SK-N-SH (cell line): Measurements from ENCODE around the gene PDIK1L. TPM values are rescaled to one million over a fixed set of nuclear protein-coding genes. Genes with fewer than 3 reads are reported as not detected.

ENCODE experiments used
- CTCF ChIA-PET: fragments of 300-600, 350-600 bp; formaldehyde crosslinking; extraction: SDS; loops from one replicate; lab custom pipeline; 2021; lab: Yijun Ruan, JAX
- POLR2A ChIA-PET: fragments of 350-600 bp; sonication (Branson Sonifier 250); formaldehyde crosslinking; extraction: SDS; loops from one replicate; lab custom pipeline; 2020; ENCODE audit warnings: antibody characterized with exemption, inconsistent platforms; lab: Yijun Ruan, JAX
- DNase-seq: peaks from one replicate; pipeline ENCODE4 v3.0.0; 2012
- H2AFZ ChIP-seq: fragments of 200-600 bp; sonication (generic); 2 replicates; pipeline ENCODE4 v1.8.1; 2016; ENCODE audit warnings: antibody characterized with exemption, mild to moderate bottlenecking, low read depth
- H3F3A ChIP-seq: fragments of 200-600 bp; sonication (generic); replicated peaks from 2 replicates; pipeline ENCODE3; 2016; ENCODE audit warnings: antibody characterized with exemption, mild to moderate bottlenecking; ENCODE audit not compliant: insufficient read depth
- H3K27ac ChIP-seq, 2 experiments: fragments of 200-500 bp in 1 of 2; fragments of 200-600 bp in 1 of 2; sonication (Bioruptor generic) in 1 of 2; sonication (generic), shearing (Covaris generic) in 1 of 2; 2 replicates each; pipeline versions ENCODE4 v1.5.1 to v1.6.1; 2014 to 2016; ENCODE audit warnings: low read depth in 2 of 2, inconsistent platforms in 1 of 2, low read length in 1 of 2, mild to moderate bottlenecking in 1 of 2, mixed read lengths in 1 of 2
- H3K27me3 ChIP-seq: fragments of 200-600 bp; sonication (generic), shearing (Covaris generic); 2 replicates; pipeline ENCODE4 v1.6.1; 2016; ENCODE audit warnings: mixed run types; ENCODE audit not compliant: insufficient read depth
- H3K36me3 ChIP-seq, 2 experiments: fragments of 200-500 bp in 1 of 2; fragments of 200-600 bp in 1 of 2; sonication (Bioruptor generic) in 1 of 2; sonication (generic) in 1 of 2; replicated peaks in 1 of 2; 2 replicates each; pipeline versions ENCODE3 to v1.5.1; 2014 to 2016; ENCODE audit warnings: low read length in 1 of 2, mild to moderate bottlenecking in 1 of 2; ENCODE audit not compliant: insufficient read depth in 2 of 2, control insufficient read depth in 1 of 2
- H3K4me1 ChIP-seq, 2 experiments: fragments of 200-500 bp in 1 of 2; fragments of 200-600 bp in 1 of 2; sonication (Bioruptor generic) in 1 of 2; sonication (generic), shearing (Covaris generic) in 1 of 2; 2 replicates each; pipeline versions ENCODE4 v1.5.1 to v1.6.1; 2014 to 2016; ENCODE audit warnings: low read depth in 1 of 2, low read length in 1 of 2, mixed run types in 1 of 2; ENCODE audit not compliant: insufficient read depth in 2 of 2, control insufficient read depth in 1 of 2
- H3K4me2 ChIP-seq: fragments of 200-600 bp; sonication (generic), shearing (Covaris generic); 2 replicates; pipeline ENCODE4 v1.6.1; 2017; ENCODE audit warnings: mixed run types
- H3K4me3 ChIP-seq, 2 experiments: fragments of 200-500 bp in 1 of 2; fragments of 200-600 bp in 1 of 2; sonication (Bioruptor generic) in 1 of 2; sonication (generic), shearing (Covaris generic) in 1 of 2; 2 replicates each; pipeline versions ENCODE4 v1.5.1 to v1.8.1; 2014 to 2016; ENCODE audit warnings: low read depth in 2 of 2, inconsistent platforms in 1 of 2, low read length in 1 of 2, mild to moderate bottlenecking in 1 of 2, mixed read lengths in 1 of 2, moderate library complexity in 1 of 2
- H3K79me2 ChIP-seq: fragments of 200-600 bp; sonication (generic); 2 replicates; pipeline ENCODE4 v1.8.1; 2017; ENCODE audit warnings: mild to moderate bottlenecking; ENCODE audit not compliant: insufficient read depth
- H3K9ac ChIP-seq: fragments of 200-600 bp; sonication (generic); 2 replicates; pipeline ENCODE4 v1.6.1; 2017; ENCODE audit warnings: mixed run types
- H3K9me2 ChIP-seq: fragments of 200-600 bp; sonication (generic); 2 replicates; pipeline ENCODE4 v1.6.1; 2017; ENCODE audit warnings: mixed run types
- H3K9me3 ChIP-seq: fragments of 200-600 bp; sonication (generic); 2 replicates; pipeline ENCODE4 v1.6.1; 2017; ENCODE audit warnings: mixed run types, mild to moderate bottlenecking, moderate library complexity
- H4K20me1 ChIP-seq: fragments of 200-600 bp; sonication (generic); 2 replicates; pipeline ENCODE4 v1.6.1; 2017; ENCODE audit warnings: mild to moderate bottlenecking, mixed run types; ENCODE audit not compliant: insufficient read depth
- CTCF ChIP-seq: fragments of 200-600 bp; sonication (generic); IDR thresholded peaks from 2 replicates; pipeline ENCODE4 v1.6.1; 2017; ENCODE audit warnings: antibody characterized with exemption, mild to moderate bottlenecking, moderate library complexity
- ELF1 ChIP-seq: IDR thresholded peaks from 2 replicates; pipeline ENCODE4 v1.4.0; 2012
- EZH2phosphoT487 ChIP-seq: fragments of 200-600 bp; sonication (generic); IDR thresholded peaks from 2 replicates; pipeline ENCODE4 v1.6.1; 2017; ENCODE audit warnings: low read depth, mixed run types, mild to moderate bottlenecking, antibody characterized with exemption, moderate library complexity, borderline replicate concordance
- FOSL2 ChIP-seq: IDR thresholded peaks from 2 replicates; pipeline ENCODE4 v1.4.0; 2012; ENCODE audit warnings: low read depth, mild to moderate bottlenecking, moderate library complexity, borderline replicate concordance
- JUND ChIP-seq: IDR thresholded peaks from 2 replicates; pipeline ENCODE4 v1.4.0; 2012
- MAX ChIP-seq: IDR thresholded peaks from 2 replicates; pipeline ENCODE4 v1.4.0; 2012; ENCODE audit warnings: low read depth
- MXI1 ChIP-seq: IDR thresholded peaks from 2 replicates; pipeline ENCODE4 v1.6.1; 2012; ENCODE audit warnings: mild to moderate bottlenecking, low read depth, low read length, improper control_type of control experiment
- NRF1 ChIP-seq: IDR thresholded peaks from 2 replicates; pipeline ENCODE4 v1.6.1; 2012; ENCODE audit warnings: low read depth, mild to moderate bottlenecking, low read length
- POLR2AphosphoS5 ChIP-seq: IDR thresholded peaks from 2 replicates; pipeline ENCODE4 v1.6.1; 2012; ENCODE audit warnings: low read depth, low read length
- RAD21 ChIP-seq: IDR thresholded peaks from 2 replicates; pipeline ENCODE4 v1.6.1; 2012; ENCODE audit warnings: mild to moderate bottlenecking, low read length
- REST ChIP-seq: IDR thresholded peaks from 2 replicates; pipeline ENCODE4 v1.6.1; 2012; ENCODE audit warnings: mild to moderate bottlenecking, low read depth, low read length, moderate library complexity
- RXRA ChIP-seq: IDR thresholded peaks from 2 replicates; pipeline ENCODE4 v1.4.0; 2012; ENCODE audit warnings: low read depth, mild to moderate bottlenecking, borderline replicate concordance
- USF1 ChIP-seq: IDR thresholded peaks from 2 replicates; pipeline ENCODE4 v1.4.0; 2012; ENCODE audit warnings: low read depth, borderline replicate concordance
- YY1 ChIP-seq: IDR thresholded peaks from 2 replicates; pipeline ENCODE4 v1.4.0; 2012; ENCODE audit warnings: low read depth, mild to moderate bottlenecking
- ZBTB33 ChIP-seq: IDR thresholded peaks from 2 replicates; pipeline ENCODE4 v1.4.0; 2012; ENCODE audit warnings: low read depth, borderline replicate concordance
- WGBS: methylation state at CpG from one replicate; pipeline ENCODE4 v1.1.6; 2017; ENCODE audit warnings: low lambda C conversion rate; 5-methylcytosine and 5-hydroxymethylcytosine counted together
- polyA plus RNA-seq, 3 experiments: library from polyadenylated mRNA; depleted of rRNA; stranded (reverse); fragments of >200 nt; gene quantifications; 2 replicates each; pipeline ENCODE4 v1.2.3, GENCODE V29; 2012

Gene PDIK1L
- polyA plus RNA-seq, 1 of the 3 experiments (the other 2 are of a cell fraction): 1.2 TPM

GRCh38 chr1:26156285-26157038, 44.8 kb downstream of the PDIK1L start (continued):
- no peak for TF ChIP-seq USF1
- no peak for TF ChIP-seq ELF1
- no peak for TF ChIP-seq REST
- TF ChIP-seq MXI1: peak; percentile 70; the same call in 1 of the 2 replicates
- TF ChIP-seq RXRA: no peak

GRCh38 chr1:26158271-26158907, 46.8 kb downstream of the PDIK1L start:
- CTCF ChIA-PET: interaction anchor here (0.6 to 13.7 kb wide), 7 partner anchors 12 to 440 kb away, joined by 3 to 131 read pairs (median 6); partner anchors contain the start of genes CEP85 and ZNF593
- Histone ChIP-seq H3K27me3 (no peaks in the 10 kb centered on the region), H3F3A (no peaks in the 10 kb centered on the region), H3K4me3 (peak overlapping the region in 1 of 2 experiments; percentile 43; a peak in 2 of 4 replicates), H2AFZ (peak overlapping the region; percentile 70; the same call in 1 of the 2 replicates), H3K9me3 (no peaks in the 10 kb centered on the region), H3K9ac (no peak overlapping the region), H3K36me3 (no peaks in the 10 kb centered on the region), H3K9me2 (no peaks in the 10 kb centered on the region), H3K27ac (no peak overlapping the region), H3K4me2 (no peak overlapping the region), H3K4me1 (peaks cover 6 to 33% of the 10 kb centered on the region in 2 experiments; a peak in 1 of 4 replicates), H4K20me1 (no peaks in the 10 kb centered on the region), H3K79me2 (no peaks in the 10 kb centered on the region)
- POLR2A ChIA-PET: no interaction called here
- no peak for DNase-seq
- WGBS: 82% methylated on average over 3 of the region's 5 CpGs
- TF ChIP-seq EZH2phosphoT487 (no peak), ZBTB33 (no peak), YY1 (no peak), MXI1 (no peak), FOSL2 (no peak), RXRA (no peak), MAX (no peak), NRF1 (no peak), CTCF (no peak), RAD21 (no peak), JUND (no peak), POLR2AphosphoS5 (no peak)
